ENCODE measurements around the gene NDRG4. TPM values are rescaled to one million over a fixed set of nuclear protein-coding genes. Genes with fewer than 3 reads are reported as not detected.

NDRG4 gene
- total RNA-seq, 1 experiment from 2014 or later: 8.6 TPM

DNA sequence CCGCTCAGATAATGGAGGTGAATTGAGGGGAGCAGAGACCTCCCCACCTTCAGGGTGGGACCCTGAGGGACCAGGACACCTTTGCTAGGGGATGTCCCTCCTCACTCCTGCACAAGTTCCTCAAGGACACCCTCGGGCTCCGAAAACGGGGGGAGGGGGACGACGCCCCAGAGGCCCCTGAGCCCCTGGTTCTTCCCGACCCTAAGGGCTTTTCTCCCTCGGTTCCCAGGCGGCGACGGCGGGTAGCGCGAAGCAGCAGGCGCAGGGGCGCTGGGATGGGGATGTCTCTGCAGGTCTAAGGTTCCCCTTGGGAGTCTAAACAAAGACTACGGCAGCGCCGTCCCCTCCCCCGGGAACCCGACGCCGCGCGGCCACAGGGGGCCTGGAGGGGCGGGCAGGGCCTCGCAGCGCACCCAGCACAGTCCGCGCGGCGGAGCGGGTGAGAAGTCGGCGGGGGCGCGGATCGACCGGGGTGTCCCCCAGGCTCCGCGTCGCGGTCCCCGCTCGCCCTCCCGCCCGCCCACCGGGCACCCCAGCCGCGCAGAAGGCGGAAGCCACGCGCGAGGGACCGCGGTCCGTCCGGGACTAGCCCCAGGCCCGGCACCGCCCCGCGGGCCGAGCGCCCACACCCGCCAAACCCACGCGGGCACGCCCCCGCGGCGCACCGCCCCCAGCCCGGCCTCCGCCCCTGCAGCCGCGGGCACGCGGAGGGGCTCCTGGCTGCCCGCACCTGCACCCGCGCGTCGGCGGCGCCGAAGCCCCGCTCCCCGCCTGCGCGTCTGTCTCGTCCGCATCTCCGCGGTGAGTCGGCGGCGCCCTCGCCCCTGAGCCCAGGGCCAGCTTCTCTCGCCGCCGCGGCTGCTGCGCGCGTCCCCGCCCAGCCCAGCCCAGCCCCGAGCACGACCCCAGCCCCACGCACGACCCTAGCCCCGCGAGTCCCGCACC lies 36.7 kb upstream of the NDRG4 start:
- no TSS peak for BruUV-seq (replicated peaks)
- no peak for DNase-seq (ENCODE audit: low read depth, low spot score)
- no peaks in the 10 kb centered on the region for H3K9me2 ChIP-seq (ENCODE audit: insufficient read depth)
- H3K4me2 ChIP-seq (ENCODE audit: low read length): no peak overlapping the region
- H3K9me3 ChIP-seq (ENCODE audit: control insufficient read depth in 1 of 2, insufficient read depth in 1 of 2, low read depth in 1 of 2, low read length in 2 of 2): no peaks in the 10 kb centered on the region
- no peak for ATAC-seq
- intact Hi-C loops (cut with micrococcal nuclease): no loop called here
- H3K79me2 ChIP-seq (ENCODE audit: insufficient read depth, low read length): no peaks in the 10 kb centered on the region
- ChIA-PET CTCF (no interaction called here), POLR2A (no interaction called here), RAD21 (ENCODE audit: low non-redundant PET in 1 of 2, low total read pairs in 2 of 2, uncharacterized antibody in 2 of 2, unreplicated experiment in 2 of 2) (no interaction called here)
- no peaks in the 10 kb centered on the region for H4K20me1 ChIP-seq (ENCODE audit: insufficient read depth)
- no peak overlapping the region for H3K27ac ChIP-seq (ENCODE audit: low read depth, low read length)
- H2AFZ ChIP-seq (ENCODE audit: low read depth, low read length, poor library complexity, severe bottlenecking): no peak overlapping the region
- no peaks in the 10 kb centered on the region for H3K36me3 ChIP-seq (ENCODE audit: control insufficient read depth in 1 of 2, insufficient read depth in 2 of 2, low read length in 2 of 2)
- H3K4me3 ChIP-seq (replicated peaks in 1 of 2; ENCODE audit: low read depth in 1 of 2, low read length in 2 of 2): no peak overlapping the region
- TF ChIP-seq POLR2A (IDR thresholded peaks at IDR 0.05; ENCODE audit: borderline replicate concordance, extremely low read depth, insufficient read depth, insufficient read length) (no peak), SP1 (IDR thresholded peaks at IDR 0.05; ENCODE audit: low read depth) (no peak), EZH2 (IDR thresholded peaks at IDR 0.05) (no peak), CEBPB (IDR thresholded peaks at IDR 0.05; ENCODE audit: low read depth) (no peak)
- TF ChIP-seq, protein P1, sequence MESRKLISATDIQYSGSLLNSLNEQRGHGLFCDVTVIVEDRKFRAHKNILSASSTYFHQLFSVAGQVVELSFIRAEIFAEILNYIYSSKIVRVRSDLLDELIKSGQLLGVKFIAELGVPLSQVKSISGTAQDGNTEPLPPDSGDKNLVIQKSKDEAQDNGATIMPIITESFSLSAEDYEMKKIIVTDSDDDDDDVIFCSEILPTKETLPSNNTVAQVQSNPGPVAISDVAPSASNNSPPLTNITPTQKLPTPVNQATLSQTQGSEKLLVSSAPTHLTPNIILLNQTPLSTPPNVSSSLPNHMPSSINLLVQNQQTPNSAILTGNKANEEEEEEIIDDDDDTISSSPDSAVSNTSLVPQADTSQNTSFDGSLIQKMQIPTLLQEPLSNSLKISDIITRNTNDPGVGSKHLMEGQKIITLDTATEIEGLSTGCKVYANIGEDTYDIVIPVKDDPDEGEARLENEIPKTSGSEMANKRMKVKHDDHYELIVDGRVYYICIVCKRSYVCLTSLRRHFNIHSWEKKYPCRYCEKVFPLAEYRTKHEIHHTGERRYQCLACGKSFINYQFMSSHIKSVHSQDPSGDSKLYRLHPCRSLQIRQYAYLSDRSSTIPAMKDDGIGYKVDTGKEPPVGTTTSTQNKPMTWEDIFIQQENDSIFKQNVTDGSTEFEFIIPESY (IDR thresholded peaks at IDR 0.05; ENCODE audit: extremely low read depth, insufficient replicate concordance, low read length): no peak
- H3K4me1 ChIP-seq (ENCODE audit: control insufficient read depth in 1 of 2, insufficient read depth in 2 of 2, low read length in 2 of 2): peaks cover 12 to 41% of the 10 kb centered on the region in 2 experiments
- no peak overlapping the region for H3K9ac ChIP-seq (ENCODE audit: low read length)
- H3K27me3 ChIP-seq (ENCODE audit: insufficient read depth, low read length): no peaks in the 10 kb centered on the region

Measured in HCT116 (cell line).